CD4-positive, alpha-beta T cell treated with Interleukin-17A for 4 hours (primary cell): ENCODE measurements around the gene PITPNC1.

Experiments used
- DNase-seq: peaks from one replicate; pipeline ENCODE4 v3.0.0-alpha.2; 2020; ENCODE audit warnings: mixed read lengths

Gene PITPNC1

GRCh38 chr17:67659028-67659427 lies 281.9 kb downstream of the PITPNC1 start:
- DNase-seq, result no peak

GRCh38 chr17:67662712-67663111 lies 285.6 kb downstream of the PITPNC1 start:
- DNase-seq, result no peak

GRCh38 chr17:67663457-67663856 lies 286.4 kb downstream of the PITPNC1 start:
- DNase-seq, result no peak

- DNase-seq, result no peak
Measured at GRCh38 chr17:67666028-67666427, 288.9 kb downstream of the PITPNC1 start.

GRCh38 chr17:67666710-67667109 lies 289.6 kb downstream of the PITPNC1 start:
- no peak for DNase-seq

GRCh38 chr17:67671493-67671892 lies 294.4 kb downstream of the PITPNC1 start:
- no peak for DNase-seq

- no peak for DNase-seq
Measured at GRCh38 chr17:67672592-67673335, 295.7 kb downstream of the PITPNC1 start.

GRCh38 chr17:67675481-67675880 lies 298.4 kb downstream of the PITPNC1 start:
- DNase-seq, result no peak

- no peak for DNase-seq
Measured at GRCh38 chr17:67676305-67676704, 299.2 kb downstream of the PITPNC1 start.

- no peak for DNase-seq
Measured at GRCh38 chr17:67678414-67678813, 301.3 kb downstream of the PITPNC1 start.

GRCh38 chr17:67679225-67679624 lies 302.1 kb downstream of the PITPNC1 start:
- DNase-seq, result no peak

- no peak for DNase-seq
Measured at GRCh38 chr17:67679721-67680120, 302.6 kb downstream of the PITPNC1 start.

GRCh38 chr17:67680445-67681224 lies 303.6 kb downstream of the PITPNC1 start:
- DNase-seq, result no peak

GRCh38 chr17:67682196-67682595 lies 305.1 kb downstream of the PITPNC1 start:
- no peak for DNase-seq

- no peak for DNase-seq
Measured at GRCh38 chr17:67685351-67685750, 308.3 kb downstream of the PITPNC1 start.

- no peak for DNase-seq
Measured at GRCh38 chr17:67686241-67686640, 309.2 kb downstream of the PITPNC1 start.

GRCh38 chr17:67687511-67687910 lies 310.4 kb downstream of the PITPNC1 start:
- DNase-seq, result no peak

- peak; percentile 65 for DNase-seq
Measured at GRCh38 chr17:67689534-67690177, 312.6 kb downstream of the PITPNC1 start.

GRCh38 chr17:67693811-67694210 lies 316.7 kb downstream of the PITPNC1 start:
- DNase-seq, result no peak

GRCh38 chr17:67696347-67696746 lies 319.3 kb downstream of the PITPNC1 start:
- DNase-seq, result no peak

GRCh38 chr17:67696853-67697498 lies 319.9 kb downstream of the PITPNC1 start:
- DNase-seq, result no peak

GRCh38 chr17:67700037-67700724 lies 323.1 kb downstream of the PITPNC1 start:
- DNase-seq, result no peak

- DNase-seq, result no peak
Measured at GRCh38 chr17:67700725-67701119, 323.6 kb downstream of the PITPNC1 start.
